G401 (cell line): ENCODE measurements around the gene HECW1. TPM values are rescaled to one million over a fixed set of nuclear protein-coding genes. Genes with fewer than 3 reads are reported as not detected.
"Not testable (repeated sequence)": the region's sequence is repeated elsewhere in the genome, so short reads cannot be mapped to it uniquely, and the experiment has no call there.

Experiments
- DNase-seq: peaks from one replicate; pipeline ENCODE4 v3.0.0-alpha.2; 2015; ENCODE audit warnings: low spot score
- in situ Hi-C: cut with HindIII; loops from 2 replicates; pipeline ENCODE4 v1.10.0; 2016; ENCODE audit warnings: low sequenced_read_pairs, mixed read lengths
- total RNA-seq: library from RNA; depleted of rRNA; stranded (reverse); fragments of >200 nt; shearing (Covaris generic); gene quantifications from 2 replicates; pipeline ENCODE4 v1.2.3, GENCODE V29; 2014

Gene HECW1
- total RNA-seq, 1 experiment from 2014 or later = not detected

- DNase-seq = no peak
- in situ Hi-C loops = no loop called here
Observed at GRCh38 chr7:43195768-43196167, 83.3 kb downstream of the HECW1 start.

GRCh38 chr7:43196379-43196778, 83.9 kb downstream of the HECW1 start:
- no peak for DNase-seq
- in situ Hi-C loops = no loop called here

- in situ Hi-C loops = no loop called here
- no peak for DNase-seq
Observed at GRCh38 chr7:43198016-43198415, 85.6 kb downstream of the HECW1 start.

GRCh38 chr7:43198599-43199090, 86.2 kb downstream of the HECW1 start:
- in situ Hi-C loops = no loop called here
- no peak for DNase-seq

- in situ Hi-C loops = no loop called here
Observed at GRCh38 chr7:43199371-43200160, 87.1 kb downstream of the HECW1 start.

GRCh38 chr7:43201912-43202311, 89.5 kb downstream of the HECW1 start:
- no peak for DNase-seq
- in situ Hi-C loops = no loop called here

More at GRCh38 chr7:43199371-43200160, 87.1 kb downstream of the HECW1 start:
- no peak for DNase-seq

GRCh38 chr7:43204081-43204480, 91.6 kb downstream of the HECW1 start:
- no peak for DNase-seq
- in situ Hi-C loops = no loop called here

- in situ Hi-C loops = no loop called here
- no peak for DNase-seq
Observed at GRCh38 chr7:43205171-43205795, 92.8 kb downstream of the HECW1 start.

GRCh38 chr7:43208242-43208641, 95.8 kb downstream of the HECW1 start:
- in situ Hi-C loops = no loop called here
- DNase-seq = no peak

- in situ Hi-C loops, DNase-seq: not testable (repeated sequence)
Observed at GRCh38 chr7:43210539-43210938, 98.1 kb downstream of the HECW1 start.

- DNase-seq = no peak
- in situ Hi-C loops = no loop called here
Observed at GRCh38 chr7:43211286-43211685, 98.8 kb downstream of the HECW1 start.

- in situ Hi-C loops = no loop called here
- DNase-seq = no peak
Observed at GRCh38 chr7:43211693-43212092, 99.2 kb downstream of the HECW1 start.

- in situ Hi-C loops = no loop called here
- no peak for DNase-seq
Observed at GRCh38 chr7:43212921-43213320, 100.5 kb downstream of the HECW1 start.

- no peak for DNase-seq
- in situ Hi-C loops = no loop called here
Observed at GRCh38 chr7:43215061-43215460, 102.6 kb downstream of the HECW1 start.

- in situ Hi-C loops = no loop called here
- DNase-seq = no peak
Observed at GRCh38 chr7:43217055-43217454, 104.6 kb downstream of the HECW1 start.

GRCh38 chr7:43218901-43219300, 106.5 kb downstream of the HECW1 start:
- DNase-seq, in situ Hi-C loops: not testable (repeated sequence)

- in situ Hi-C loops = no loop called here
- no peak for DNase-seq
Observed at GRCh38 chr7:43220250-43220649, 107.8 kb downstream of the HECW1 start.

- in situ Hi-C loops = no loop called here
- no peak for DNase-seq
Observed at GRCh38 chr7:43220742-43221141, 108.3 kb downstream of the HECW1 start.

- DNase-seq = no peak
- in situ Hi-C loops = no loop called here
Observed at GRCh38 chr7:43229801-43230200, 117.4 kb downstream of the HECW1 start.

- no peak for DNase-seq
- in situ Hi-C loops = no loop called here
Observed at GRCh38 chr7:43232366-43232765, 119.9 kb downstream of the HECW1 start.

- in situ Hi-C loops = no loop called here
- DNase-seq = no peak
Observed at GRCh38 chr7:43234073-43234472, 121.6 kb downstream of the HECW1 start.
